H1 (cell line): ENCODE results near the gene SPOCK2. TPM values are rescaled to one million over a fixed set of nuclear protein-coding genes. Genes with fewer than 3 reads are reported as not detected.

Experiments used
- CTCF ChIA-PET: fragments of 300-600 bp; sonication (Branson Sonifier 250); formaldehyde crosslinking; loops from one replicate; lab custom pipeline; 2021; ENCODE audit not compliant: partially characterized antibody; lab: Charles Lee
- POLR2A ChIA-PET: fragments of 300-600 bp; sonication (Branson Sonifier 250); formaldehyde crosslinking; loops from one replicate; lab custom pipeline; 2021; ENCODE audit warnings: inconsistent platforms; ENCODE audit not compliant: partially characterized antibody; lab: Charles Lee
- DNase-seq, 2 experiments: peaks; one replicate each; pipeline versions ENCODE4 v3.0.0 to v3.0.0-alpha.2; 2010 to 2022; ENCODE audit warnings: low spot score in 2 of 2, low read depth in 1 of 2, mixed read lengths in 1 of 2
- FAIRE-seq: peaks from 2 replicates; lab custom pipeline; 2011; peaks lifted over from hg19 to GRCh38; lab: Jason Lieb, UNC
- H2AFZ ChIP-seq: 2 replicates; pipeline ENCODE4 v1.8.1; 2012; ENCODE audit warnings: low read length, inconsistent platforms
- H2AK5ac ChIP-seq: 2 replicates; pipeline ENCODE4 v1.6.1; 2013; ENCODE audit warnings: low read depth, low read length
- H2BK120ac ChIP-seq: replicated peaks from 2 replicates; pipeline ENCODE3; 2013; ENCODE audit warnings: low read depth, low read length, inconsistent platforms
- H2BK12ac ChIP-seq: 2 replicates; pipeline ENCODE4 v1.6.1; 2013; ENCODE audit warnings: low read depth, low read length
- H2BK15ac ChIP-seq: 2 replicates; pipeline ENCODE4 v1.6.1; 2013; ENCODE audit warnings: low read length
- H2BK20ac ChIP-seq: 2 replicates; pipeline ENCODE4 v1.6.1; 2013; ENCODE audit warnings: low read length
- H2BK5ac ChIP-seq: 2 replicates; pipeline ENCODE4 v1.6.1; 2013; ENCODE audit warnings: low read depth, low read length
- H3K14ac ChIP-seq: 2 replicates; pipeline ENCODE4 v1.6.1; 2013; ENCODE audit warnings: inconsistent platforms; ENCODE audit not compliant: insufficient read length
- H3K18ac ChIP-seq: 2 replicates; pipeline ENCODE4 v1.6.1; 2013; ENCODE audit warnings: low read length; ENCODE audit errors: extremely low read depth
- H3K23ac ChIP-seq: 2 replicates; pipeline ENCODE4 v1.6.1; 2013; ENCODE audit warnings: inconsistent platforms; ENCODE audit not compliant: insufficient read length
- H3K23me2 ChIP-seq: 2 replicates; pipeline ENCODE4 v1.6.1; 2013; ENCODE audit warnings: low read depth, low read length
- H3K27ac ChIP-seq: 2 replicates; pipeline ENCODE4 v1.6.1; 2011; ENCODE audit warnings: low read depth, low read length, inconsistent platforms
- H3K27me3 ChIP-seq, 4 experiments: replicated peaks in 1 of 4; 1 replicate in 1 of 4; 2 replicates in 3 of 4; pipeline versions ENCODE4 v1.6.1 to v1.8.1; 2011 to 2013; ENCODE audit warnings: low read length in 3 of 4, mild to moderate bottlenecking in 3 of 4, inconsistent platforms in 2 of 4, mixed read lengths in 2 of 4, moderate library complexity in 1 of 4; ENCODE audit not compliant: control insufficient read depth in 3 of 4, insufficient read depth in 3 of 4; ENCODE audit errors: extremely low read depth in 1 of 4
- H3K36me3 ChIP-seq, 4 experiments: 2 replicates each; pipeline versions ENCODE4 v1.6.1 to v1.8.1; 2011 to 2013; ENCODE audit warnings: mild to moderate bottlenecking in 4 of 4, low read length in 3 of 4, moderate library complexity in 2 of 4, control low read depth in 1 of 4, inconsistent platforms in 1 of 4; ENCODE audit not compliant: insufficient read depth in 4 of 4, control insufficient read depth in 2 of 4
- H3K4ac ChIP-seq: replicated peaks from 2 replicates; pipeline ENCODE3; 2013; ENCODE audit warnings: low read length, low read depth, mixed read lengths, inconsistent platforms; ENCODE audit not compliant: insufficient read length
- H3K4me1 ChIP-seq, 4 experiments: replicated peaks in 1 of 4; 1 replicate in 1 of 4; 2 replicates in 3 of 4; pipeline versions ENCODE4 v1.6.1 to v1.8.1; 2011 to 2013; ENCODE audit warnings: low read length in 3 of 4, inconsistent platforms in 2 of 4, mixed read lengths in 1 of 4; ENCODE audit not compliant: insufficient read depth in 4 of 4, control insufficient read depth in 3 of 4
- H3K4me2 ChIP-seq, 2 experiments: 2 replicates each; pipeline versions ENCODE4 v1.6.1 to v1.8.1; 2011 to 2013; ENCODE audit warnings: low read depth in 2 of 2, low read length in 2 of 2, control low read depth in 1 of 2, inconsistent platforms in 1 of 2, mild to moderate bottlenecking in 1 of 2; ENCODE audit not compliant: insufficient read depth in 1 of 2
- H3K4me3 ChIP-seq, 4 experiments: fragments of 200-600, 300-600 bp in 1 of 4; sonication (generic), shearing (Covaris generic), sonication (Bioruptor Twin) in 1 of 4; 2 replicates each; pipeline versions ENCODE4 v1.5.1 to v1.8.1; 2011 to 2016; ENCODE audit warnings: low read length in 4 of 4, low read depth in 3 of 4, control low read depth in 2 of 4, inconsistent platforms in 2 of 4, mild to moderate bottlenecking in 2 of 4, mixed read lengths in 1 of 4, moderate library complexity in 1 of 4; ENCODE audit not compliant: insufficient read depth in 2 of 4; ENCODE audit errors: extremely low read depth in 1 of 4
- H3K56ac ChIP-seq: replicated peaks from 2 replicates; pipeline ENCODE3; 2013; ENCODE audit warnings: low read depth, mild to moderate bottlenecking, mixed read lengths, low read length, inconsistent platforms; ENCODE audit not compliant: insufficient read length
- H3K79me1 ChIP-seq: 2 replicates; pipeline ENCODE4 v1.6.1; 2013; ENCODE audit warnings: low read depth, low read length, control low read depth
- H3K79me2 ChIP-seq, 2 experiments: 2 replicates each; pipeline versions ENCODE4 v1.6.1 to v1.8.1; 2012 to 2013; ENCODE audit warnings: low read length in 2 of 2, mild to moderate bottlenecking in 2 of 2, inconsistent platforms in 1 of 2; ENCODE audit not compliant: insufficient read depth in 2 of 2, control insufficient read depth in 1 of 2
- H3K9ac ChIP-seq, 4 experiments: replicated peaks in 1 of 4; 1 replicate in 1 of 4; 2 replicates in 3 of 4; pipeline versions ENCODE4 v1.6.1 to v1.8.1; 2011 to 2013; ENCODE audit warnings: low read depth in 3 of 4, low read length in 3 of 4, control low read depth in 2 of 4, mild to moderate bottlenecking in 2 of 4, moderate library complexity in 2 of 4, inconsistent platforms in 1 of 4; ENCODE audit errors: extremely low read depth in 1 of 4
- H3K9me3 ChIP-seq, 2 experiments: 2 replicates each; pipeline versions ENCODE4 v1.6.1 to v1.8.1; 2012 to 2013; ENCODE audit warnings: mild to moderate bottlenecking in 2 of 2, moderate library complexity in 2 of 2, control low read depth in 1 of 2, inconsistent platforms in 1 of 2, low read depth in 1 of 2, low read length in 1 of 2, mixed read lengths in 1 of 2; ENCODE audit not compliant: insufficient read depth in 2 of 2
- H4K20me1 ChIP-seq, 2 experiments: replicated peaks in 1 of 2; 2 replicates each; pipeline versions ENCODE3 to v1.8.1; 2011 to 2013; ENCODE audit warnings: inconsistent platforms in 2 of 2, low read length in 2 of 2, mild to moderate bottlenecking in 1 of 2; ENCODE audit not compliant: insufficient read depth in 2 of 2, control insufficient read depth in 1 of 2
- H4K5ac ChIP-seq: 2 replicates; pipeline ENCODE4 v1.6.1; 2013; ENCODE audit warnings: low read length, low read depth, mixed read lengths, inconsistent platforms; ENCODE audit not compliant: insufficient read length
- H4K8ac ChIP-seq: 2 replicates; pipeline ENCODE4 v1.8.0; 2013; ENCODE audit warnings: mild to moderate bottlenecking, moderate library complexity, low read length, inconsistent platforms; ENCODE audit not compliant: insufficient read depth; ENCODE audit errors: extremely low read depth
- H4K91ac ChIP-seq: replicated peaks from 2 replicates; pipeline ENCODE3; 2013; ENCODE audit warnings: low read length, mixed read lengths, inconsistent platforms; ENCODE audit not compliant: insufficient read length
- ATF3 ChIP-seq: IDR thresholded peaks from 2 replicates; pipeline ENCODE4 v1.6.1; 2011; ENCODE audit warnings: low read depth, mild to moderate bottlenecking, low read length; ENCODE audit not compliant: insufficient read depth
- CBX8 ChIP-seq: fragments of 300-800, 300-1000 bp; sonication (generic); IDR thresholded peaks from 2 replicates; pipeline ENCODE4 v1.7.1; 2016; ENCODE audit warnings: low read depth, low read length, borderline replicate concordance
- CTCF ChIP-seq, 3 experiments: IDR thresholded peaks; 1 replicate in 2 of 3; 2 replicates in 1 of 3; pipeline versions ENCODE4 v1.5.1 to v1.6.1; 2011; ENCODE audit warnings: low read length in 3 of 3, mild to moderate bottlenecking in 3 of 3, inconsistent platforms in 2 of 3, low read depth in 1 of 3, moderate library complexity in 1 of 3; ENCODE audit not compliant: insufficient read depth in 1 of 3; ENCODE audit errors: control extremely low read depth in 1 of 3
- HDAC2 ChIP-seq, 2 experiments: fragments of 300-600 bp in 1 of 2; sonication (generic) in 1 of 2; IDR thresholded peaks; 2 replicates each; pipeline ENCODE4 v1.6.1; 2011 to 2012; ENCODE audit warnings: low read depth in 2 of 2, low read length in 2 of 2, mild to moderate bottlenecking in 2 of 2, moderate library complexity in 2 of 2, borderline replicate concordance in 1 of 2, inconsistent platforms in 1 of 2
- JUN ChIP-seq: IDR thresholded peaks from 2 replicates; pipeline ENCODE4 v1.6.1; 2011; ENCODE audit warnings: low read depth, mild to moderate bottlenecking, improper control_type of control experiment, low read length
- SIX5 ChIP-seq: IDR thresholded peaks from 2 replicates; pipeline ENCODE4 v1.6.1; 2011; ENCODE audit warnings: mild to moderate bottlenecking, low read depth, low read length
- WGBS, 2 experiments: shearing (Covaris generic) in 1 of 2; methylation state at CpG; one replicate each; pipeline versions ENCODE4 v1.1.6 to v1.1.7; 2013 to 2015; ENCODE audit warnings: low lambda C conversion rate in 2 of 2, mixed read lengths in 2 of 2, inconsistent platforms in 1 of 2, low coverage in 1 of 2, missing lambda C conversion rate in 1 of 2; ENCODE audit not compliant: insufficient replicate concordance in 2 of 2, insufficient coverage in 1 of 2, insufficient read length in 1 of 2; ENCODE audit errors: extremely low coverage in 1 of 2, missing lambda C conversion rate in 1 of 2; 5-methylcytosine and 5-hydroxymethylcytosine counted together
- polyA plus RNA-seq, 7 experiments: library from polyadenylated mRNA; depleted of rRNA in 3 of 7; stranded (reverse) in 5 of 7; unstranded in 2 of 7; fragments of >200 nt in 5 of 7; fragments of 200-250 nt in 2 of 7; gene quantifications; 1 replicate in 5 of 7; 2 replicates in 1 of 7; 4 replicates in 1 of 7; pipeline versions ENCODE4 v1.2.1 to v1.2.3, GENCODE V29; 2011 to 2013; ENCODE audit warnings: missing spikeins in 2 of 7, mixed read lengths in 2 of 7
- total RNA-seq: library from RNA; stranded (reverse); fragmentation: NEBNext Ultra II Directional; extraction: Animal tissue kit (Norgen Biotek cat#: 25700); gene quantifications from 2 replicates; pipeline ENCODE4 v1.2.1, GENCODE V29; 2021

The SPOCK2 gene
- total and polyA plus RNA-seq, 2 of the 8 experiments (the other 6 are each of a cell fraction or from before 2014, with no cell fraction given): 1.5 to 1.9 TPM

- Histone ChIP-seq H3K9ac (no peak overlapping the region; a peak in 1 of 7 replicates), H3K27me3 (no peaks in the 10 kb centered on the region), H3K4me2 (no peak overlapping the region), H3K56ac (no peak overlapping the region), H2BK5ac (no peak overlapping the region), H3K23me2 (no peaks in the 10 kb centered on the region), H4K8ac (no peak overlapping the region), H2AK5ac (0 out of 2 replicates have a peak overlapping the region, but pooled peaks have one; percentile 85), H2BK15ac (0 out of 2 replicates have a peak overlapping the region, but pooled peaks have one; percentile 72), H3K18ac (no peak overlapping the region), H3K79me1 (no peaks in the 10 kb centered on the region), H2AFZ (no peak overlapping the region), H4K91ac (no peak overlapping the region), H4K5ac (no peak overlapping the region), H3K27ac (no peak overlapping the region), H3K4me1 (peaks cover 0 to 5% (median 1%) of the 10 kb centered on the region in 4 experiments; a peak in 1 of 7 replicates), H2BK20ac (no peak overlapping the region), H3K14ac (no peak overlapping the region), H4K20me1 (no peaks in the 10 kb centered on the region), H3K79me2 (no peaks in the 10 kb centered on the region), H3K4ac (no peak overlapping the region), H3K36me3 (no peaks in the 10 kb centered on the region), H3K23ac (no peak overlapping the region), H3K9me3 (peaks cover 0 to 3% of the 10 kb centered on the region in 2 experiments; a peak in 1 of 4 replicates), H2BK120ac (no peak overlapping the region), H3K4me3 (no peak overlapping the region), H2BK12ac (peak overlapping the region; percentile 12; the same call in 1 of the 2 replicates)
- POLR2A ChIA-PET: interaction anchor here (0.6 to 1.7 kb wide), 4 partner anchors 33 to 138 kb away, joined by 3 to 4 read pairs (median 4); partner anchors contain the start of gene DDIT4
- DNase-seq: no peak
- CTCF ChIA-PET: interaction anchor here (0.5 to 8.7 kb wide), 6 partner anchors 8 to 192 kb away, joined by 3 to 51 read pairs (median 4); no protein-coding TSS in a partner anchor
- no peak for FAIRE-seq
- WGBS, 2 experiments: 85% methylated on average over 10 of the region's 10 CpGs; no CpG with 5 or more reads in 1 of the 2 experiments
- TF ChIP-seq CBX8: no peak
- TF ChIP-seq CTCF (IDR thresholded peaks at IDR 0.05; ENCODE audit: control extremely low read depth in 1 of 3, insufficient read depth in 1 of 3, low read depth in 1 of 3, low read length in 3 of 3): no peak
- TF ChIP-seq SIX5: no peak
- no peak for TF ChIP-seq HDAC2 (IDR thresholded peaks at IDR 0.05; ENCODE audit: borderline replicate concordance in 1 of 2, low read depth in 2 of 2, low read length in 2 of 2)
- TF ChIP-seq JUN: no peak
- no peak for TF ChIP-seq ATF3
Observed at GRCh38 chr10:72134785-72135767, 46.7 kb upstream of the SPOCK2 start.
